ENCODE measurements around the gene DGKI. TPM values are rescaled to one million over a fixed set of nuclear protein-coding genes. Genes with fewer than 3 reads are reported as not detected.

The DGKI gene
- total RNA-seq, 4 donors from 2014 or later = 0.42 to 6.2 (median 2.0) TPM

GRCh38 chr7:137484326-137484725 lies 362.4 kb downstream of the DGKI start:
- 55% methylated on average over 1 of the region's 1 CpG for WGBS
- H3K9me3 ChIP-seq = no peaks in the 10 kb centered on the region
- no peak overlapping the region for H3K27ac ChIP-seq
- H3K4me1 ChIP-seq = no peaks in the 10 kb centered on the region
- DNase-seq (ENCODE audit: low spot score in 2 of 2) = no peak
- H3K27me3 ChIP-seq = no peaks in the 10 kb centered on the region
- H3K36me3 ChIP-seq = no peaks in the 10 kb centered on the region
- TF ChIP-seq CTCF (IDR thresholded peaks at IDR 0.05) = no peak
- H3K4me3 ChIP-seq = no peak overlapping the region

DNA sequence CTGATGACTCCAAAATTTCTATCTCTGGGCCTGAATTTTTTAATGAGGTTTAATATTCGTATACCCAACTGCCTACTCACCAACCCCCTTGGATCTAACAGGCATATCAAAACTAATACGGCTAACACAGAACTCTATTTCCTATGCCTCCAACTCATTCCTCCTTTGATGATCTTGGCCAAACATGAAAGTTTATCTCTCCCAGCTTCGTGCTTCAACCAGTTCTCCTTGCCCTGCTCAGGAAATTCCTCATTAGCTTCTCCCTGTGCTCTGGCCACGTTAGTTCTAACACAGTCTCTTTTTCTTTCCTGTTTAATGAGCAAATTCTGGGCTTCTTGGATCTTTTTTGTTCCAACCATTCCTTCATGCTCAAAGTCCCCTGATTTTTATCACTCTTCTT lies 364.3 kb downstream of the DGKI start:
- Histone ChIP-seq H3K27me3 (no peaks in the 10 kb centered on the region), H3K36me3 (no peaks in the 10 kb centered on the region), H3K4me3 (no peak overlapping the region), H3K9me3 (no peaks in the 10 kb centered on the region), H3K4me1 (no peaks in the 10 kb centered on the region), H3K27ac (no peak overlapping the region)
- DNase-seq (ENCODE audit: low spot score in 2 of 2) = no peak
- no peak for TF ChIP-seq CTCF (IDR thresholded peaks at IDR 0.05)
- no peak for TF ChIP-seq POLR2AphosphoS5 (IDR thresholded peaks at IDR 0.05)
- TF ChIP-seq EP300 (IDR thresholded peaks at IDR 0.05) = no peak
- no peak for TF ChIP-seq POLR2A (IDR thresholded peaks at IDR 0.05)
- WGBS = 41% methylated on average over 4 of the region's 4 CpGs

DNA sequence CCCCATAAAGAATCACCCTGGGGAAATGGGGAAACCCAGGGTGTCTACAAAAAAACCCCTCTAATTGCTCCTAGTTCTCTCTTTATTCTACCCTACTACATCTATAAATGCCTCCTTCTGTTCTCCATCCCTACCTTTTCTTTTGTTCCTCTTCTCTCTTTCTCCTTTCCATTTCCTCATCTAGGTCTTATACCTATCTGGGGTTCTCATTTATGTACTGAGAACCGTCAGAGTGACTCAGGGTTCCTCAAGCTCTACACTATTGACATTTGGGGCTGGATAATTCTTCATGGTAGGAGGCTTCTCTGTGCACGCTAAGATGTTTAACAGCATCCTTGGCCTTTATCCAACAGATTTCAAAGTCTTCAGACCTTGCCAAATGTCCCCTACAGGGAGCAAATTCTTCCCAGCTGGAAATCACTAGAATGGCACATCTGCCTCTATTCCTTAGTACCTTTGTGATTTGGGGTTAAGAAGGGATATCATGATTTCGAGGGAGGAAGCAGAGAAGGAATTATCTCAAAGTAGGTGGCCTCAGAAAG lies 365.9 kb downstream of the DGKI start:
- DNase-seq (ENCODE audit: low spot score in 2 of 2) = no peak
- no peak overlapping the region for H3K27ac ChIP-seq
- 34% methylated on average over 3 of the region's 3 CpGs for whole genome bisulfite sequencing
- H3K9me3 ChIP-seq = no peaks in the 10 kb centered on the region
- no peak for TF ChIP-seq POLR2AphosphoS5 (IDR thresholded peaks at IDR 0.05)
- TF ChIP-seq CTCF (IDR thresholded peaks at IDR 0.05) = no peak
- TF ChIP-seq POLR2A (IDR thresholded peaks at IDR 0.05) = no peak
- TF ChIP-seq EP300 (IDR thresholded peaks at IDR 0.05) = no peak
- H3K27me3 ChIP-seq = no peaks in the 10 kb centered on the region
- no peak overlapping the region for H3K4me3 ChIP-seq
- no peaks in the 10 kb centered on the region for H3K36me3 ChIP-seq
- H3K4me1 ChIP-seq = no peaks in the 10 kb centered on the region

DNA sequence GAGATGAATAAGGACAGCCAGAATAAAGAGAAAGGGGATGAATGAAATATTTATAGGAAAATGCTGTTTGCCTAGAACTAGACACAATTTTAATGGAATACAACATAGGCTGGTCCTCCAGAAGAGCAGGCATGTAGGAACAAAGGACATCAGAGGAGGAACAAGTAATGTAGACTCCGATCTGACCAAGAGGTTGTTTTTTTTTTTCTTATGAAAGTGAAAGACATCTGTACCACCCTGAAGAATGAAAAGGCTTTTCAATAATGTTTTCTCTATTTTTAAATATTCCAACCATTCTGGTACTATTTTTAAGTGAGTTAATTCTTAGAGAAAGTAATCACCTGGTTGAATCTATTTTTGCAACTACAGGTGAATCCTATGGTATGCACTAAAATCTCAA lies 366.4 kb downstream of the DGKI start:
- no peaks in the 10 kb centered on the region for H3K9me3 ChIP-seq
- H3K36me3 ChIP-seq = no peaks in the 10 kb centered on the region
- H3K27me3 ChIP-seq = no peaks in the 10 kb centered on the region
- no peak for DNase-seq (ENCODE audit: low spot score in 2 of 2)
- WGBS = 66% methylated on average over 1 of the region's 1 CpG
- no peaks in the 10 kb centered on the region for H3K4me1 ChIP-seq
- H3K27ac ChIP-seq = no peak overlapping the region
- TF ChIP-seq CTCF (IDR thresholded peaks at IDR 0.05) (no peak), POLR2AphosphoS5 (IDR thresholded peaks at IDR 0.05) (no peak), EP300 (IDR thresholded peaks at IDR 0.05) (no peak), POLR2A (IDR thresholded peaks at IDR 0.05) (no peak)
- no peak overlapping the region for H3K4me3 ChIP-seq

- TF ChIP-seq EP300 (IDR thresholded peaks at IDR 0.05) (no peak), CTCF (IDR thresholded peaks at IDR 0.05) (no peak), POLR2A (IDR thresholded peaks at IDR 0.05) (no peak), POLR2AphosphoS5 (IDR thresholded peaks at IDR 0.05) (no peak)
- no peaks in the 10 kb centered on the region for H3K9me3 ChIP-seq
- no peaks in the 10 kb centered on the region for H3K27me3 ChIP-seq
Observed at GRCh38 chr7:137476937-137477336, 369.8 kb downstream of the DGKI start.

More at GRCh38 chr7:137476937-137477336, 369.8 kb downstream of the DGKI start:
- H3K27ac ChIP-seq = no peak overlapping the region
- H3K4me1 ChIP-seq = no peaks in the 10 kb centered on the region
- H3K36me3 ChIP-seq = no peaks in the 10 kb centered on the region
- no peak for DNase-seq (ENCODE audit: low spot score in 2 of 2)
- 72% methylated on average over 1 of the region's 1 CpG for WGBS
- H3K4me3 ChIP-seq = no peak overlapping the region

All from suprapubic skin (tissue), 4 donors.